HG02678 (cell line): Measurements from ENCODE around the gene CRYGS.

Experiments used
- ATAC-seq: cut with Tn5 transposase; IDR thresholded peaks from one replicate; pipeline ENCODE4 v1.9.1; 2021; ENCODE audit warnings: mild to moderate bottlenecking, moderate library complexity; ENCODE audit not compliant: unreplicated experiment

The CRYGS gene

DNA sequence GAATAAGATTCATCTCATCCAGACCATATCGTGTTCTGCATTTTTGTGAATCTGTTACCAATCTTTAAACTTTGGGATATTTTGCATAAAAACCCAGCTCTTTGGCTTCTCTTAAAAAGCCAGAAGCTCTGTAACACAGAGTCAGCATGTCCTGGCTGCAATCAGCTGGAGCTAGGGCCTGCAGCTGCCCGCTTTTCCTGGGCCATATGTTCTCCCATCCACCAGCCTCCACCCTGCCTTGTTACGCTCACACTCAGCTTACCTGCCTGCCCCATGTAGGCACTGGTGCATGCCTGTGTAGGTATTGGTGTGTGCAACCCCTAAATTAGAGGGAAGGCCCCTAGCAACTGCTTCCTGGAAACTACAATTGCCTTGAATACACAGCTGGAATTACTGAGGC, 48.2 kb downstream of the CRYGS start:
- no peak for ATAC-seq

DNA sequence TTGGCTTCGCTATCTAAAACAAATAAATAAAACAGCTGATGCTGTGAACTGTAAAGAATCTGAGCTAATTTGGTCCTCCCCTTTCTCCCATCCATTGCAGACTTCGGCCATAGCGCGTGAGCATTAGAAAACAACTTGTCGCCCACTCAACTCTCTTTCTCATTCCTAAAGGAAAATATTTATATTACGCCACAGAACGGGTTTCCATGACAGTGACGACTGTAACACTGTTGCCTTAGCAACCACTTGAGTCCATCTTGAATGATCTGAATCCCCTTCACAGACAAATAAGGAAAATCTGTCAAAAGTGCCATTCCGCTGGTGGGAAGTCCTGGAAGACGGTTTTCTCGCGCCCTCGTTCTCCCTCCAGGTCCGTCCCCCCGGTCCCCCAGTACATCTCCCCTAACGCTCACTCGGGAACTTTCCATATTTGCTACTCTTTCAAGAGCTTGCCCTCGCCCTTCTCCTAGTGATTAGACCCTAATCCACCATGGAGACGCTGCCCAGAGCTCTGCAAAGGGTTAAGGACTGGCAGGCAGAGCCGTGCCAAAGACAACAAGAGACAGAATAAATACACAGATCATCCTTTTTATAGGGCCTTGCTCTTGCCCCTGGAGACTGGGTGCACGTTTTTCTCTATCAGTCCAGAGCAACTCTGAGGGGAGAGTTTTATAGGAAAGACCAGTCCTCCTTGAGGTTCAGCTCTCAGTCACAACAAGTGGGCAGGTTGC, 50.5 kb downstream of the CRYGS start:
- no peak for ATAC-seq

DNA sequence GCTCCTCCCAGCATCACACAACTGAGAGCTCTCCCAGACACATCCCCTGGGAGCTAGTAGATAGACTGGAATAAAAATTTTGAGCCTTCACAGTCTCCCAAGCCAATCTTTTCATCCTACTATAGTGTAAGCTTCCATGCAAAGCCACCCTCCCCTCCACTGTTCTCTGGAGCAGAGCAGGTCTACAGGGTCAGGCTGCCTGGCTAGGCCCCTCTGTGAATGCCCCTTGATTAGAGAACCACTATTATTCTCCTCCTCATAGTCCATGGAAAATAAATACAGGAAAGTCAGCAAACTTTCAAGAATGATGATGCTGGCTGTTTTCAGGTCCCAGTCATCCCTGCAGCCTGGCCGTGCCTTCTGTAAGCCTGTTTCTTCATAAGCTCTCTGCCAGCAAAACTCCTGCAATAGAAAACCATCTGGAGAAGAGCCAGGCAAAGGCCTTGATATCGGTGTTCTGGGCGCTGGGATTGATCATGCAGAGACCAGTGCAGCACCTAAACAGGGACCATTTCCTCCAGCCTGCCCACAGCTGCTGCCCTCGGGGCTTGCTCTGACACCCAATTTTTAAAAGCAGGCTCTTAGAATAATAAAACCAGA, 51.7 kb downstream of the CRYGS start:
- ATAC-seq, result no peak

DNA sequence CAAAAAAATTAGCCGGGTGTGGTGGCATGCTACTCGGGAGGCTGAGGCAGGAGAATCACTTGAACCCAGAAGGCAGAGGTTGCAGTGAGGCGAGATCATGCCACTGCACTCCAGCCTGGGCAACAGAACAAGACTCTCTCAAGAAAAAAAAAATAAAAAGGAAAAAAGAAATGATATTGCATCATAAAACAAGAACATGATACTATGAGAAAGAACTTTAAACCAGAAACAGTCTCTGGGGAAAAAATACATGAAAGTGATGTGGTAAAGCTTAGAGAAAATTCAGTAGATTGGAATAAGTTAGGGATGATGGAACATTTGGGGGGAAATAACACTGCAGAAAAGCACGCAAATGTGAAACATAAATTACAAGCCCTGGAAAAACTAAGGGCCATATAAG, 54.7 kb downstream of the CRYGS start:
- ATAC-seq, result no peak
